HG03039 (cell line): Measurements from ENCODE around the gene AIDA.
"Not testable (repeated sequence)": the region's sequence is repeated elsewhere in the genome, so short reads cannot be mapped to it uniquely, and the experiment has no call there.

ENCODE experiments used
- ATAC-seq: cut with Tn5 transposase; IDR thresholded peaks from one replicate; pipeline ENCODE4 v1.9.1; 2021; ENCODE audit warnings: mild to moderate bottlenecking, moderate library complexity; ENCODE audit not compliant: unreplicated experiment

AIDA gene

GRCh38 chr1:222712253-222713090 is at the start of gene AIDA, which contains the start of gene BROX:
Gene AIDA (minus strand): TSS chr1:222712491. CDS start chr1:222712317, 174 bp downstream.
Gene BROX (plus strand): TSS chr1:222712564. CDS start chr1:222715700, 3,136 bp downstream.
- ATAC-seq, result peak; percentile 74

GRCh38 chr1:222761083-222761482 is 48.8 kb upstream of the AIDA start:
- ATAC-seq, result no peak

- ATAC-seq, result no peak
These were observed 47.3 kb upstream of the AIDA start for GRCh38 chr1:222759451-222760035.

- no peak for ATAC-seq
These were observed 45.5 kb upstream of the AIDA start for GRCh38 chr1:222757646-222758268.

GRCh38 chr1:222754366-222755139 is 42.3 kb upstream of the AIDA start:
- ATAC-seq, result no peak

GRCh38 chr1:222751255-222751654 is 39.0 kb upstream of the AIDA start:
- ATAC-seq, result no peak

GRCh38 chr1:222750651-222751050 is 38.4 kb upstream of the AIDA start:
- ATAC-seq, result peak; percentile 61

- ATAC-seq, result no peak
These were observed 37.6 kb upstream of the AIDA start for GRCh38 chr1:222749927-222750326.

- ATAC-seq, result not testable (repeated sequence)
These were observed 29.6 kb upstream of the AIDA start for GRCh38 chr1:222741630-222742457.

GRCh38 chr1:222739929-222740328 is 27.6 kb upstream of the AIDA start:
- ATAC-seq, result no peak

GRCh38 chr1:222739465-222739864 is 27.2 kb upstream of the AIDA start:
- ATAC-seq, result no peak

- ATAC-seq, result no peak
These were observed 24.7 kb upstream of the AIDA start, which contains the start of gene FAM177B for GRCh38 chr1:222736972-222737371. Gene FAM177B (plus strand): TSS chr1:222737202. CDS start chr1:222746546, 9,344 bp downstream.

GRCh38 chr1:222736470-222736869 is 24.2 kb upstream of the AIDA start:
- no peak for ATAC-seq

GRCh38 chr1:222734740-222735139 is 22.4 kb upstream of the AIDA start:
- ATAC-seq, result no peak

GRCh38 chr1:222732216-222733159 is 20.2 kb upstream of the AIDA start:
- peak; percentile 96 for ATAC-seq

- ATAC-seq, result no peak
These were observed 18.6 kb upstream of the AIDA start for GRCh38 chr1:222730866-222731265.

- no peak for ATAC-seq
These were observed 16.5 kb upstream of the AIDA start for GRCh38 chr1:222728746-222729145.

GRCh38 chr1:222716393-222716792 is 4.1 kb upstream of the AIDA start:
- ATAC-seq, result no peak
